ENCODE data around the gene TBATA.

The TBATA gene

DNA sequence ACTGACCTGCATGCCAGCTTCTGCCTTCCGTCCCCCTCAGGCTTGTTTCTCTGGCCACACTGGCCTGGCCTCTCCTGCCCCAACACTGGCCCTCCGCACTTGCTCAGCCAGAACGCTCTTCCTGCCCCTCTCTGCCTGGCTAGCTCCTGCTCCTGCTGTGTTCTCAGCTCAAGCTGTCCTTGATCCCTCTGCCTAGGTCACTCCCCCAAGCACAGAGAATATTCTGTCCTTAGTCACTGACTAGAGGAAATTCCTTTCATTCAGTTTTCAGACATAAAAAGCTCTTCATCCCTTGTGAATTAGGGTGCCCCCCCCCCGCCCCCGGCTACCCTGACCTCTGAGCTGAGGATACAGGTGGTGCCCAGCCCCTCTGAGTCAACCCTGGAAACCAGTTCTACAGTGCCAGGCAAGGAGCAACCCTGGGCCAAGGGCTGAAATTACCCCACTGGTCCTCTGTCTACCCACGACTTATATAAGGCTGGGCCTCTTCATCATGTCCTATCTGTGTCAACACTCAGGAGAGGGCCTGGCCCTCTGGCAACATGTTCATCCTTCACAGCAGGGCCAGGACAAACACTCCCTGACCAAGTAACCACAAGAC, 23.9 kb upstream of the TBATA start:
- DNase-seq (ENCODE audit: low spot score), result no peak

DNA sequence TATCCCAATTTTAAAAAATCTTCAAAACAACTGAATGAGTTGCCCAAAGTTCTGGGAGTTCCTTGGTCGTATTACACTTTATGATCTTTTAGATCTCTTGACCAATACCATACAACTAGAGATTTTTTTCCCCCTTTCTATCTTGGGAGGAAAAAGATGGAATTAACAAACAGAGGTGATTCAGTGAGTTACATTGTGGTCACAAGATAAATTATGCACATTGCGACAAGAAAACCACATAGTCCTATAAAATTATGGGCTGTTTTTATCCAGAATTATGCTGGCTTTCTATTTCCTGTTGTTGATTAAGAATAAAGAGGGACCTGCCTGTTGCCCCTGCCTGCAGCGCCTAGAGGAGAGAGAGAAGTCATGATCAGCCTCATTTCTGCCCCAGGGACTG, 22.4 kb upstream of the TBATA start:
- DNase-seq (ENCODE audit: low spot score), result no peak

DNA sequence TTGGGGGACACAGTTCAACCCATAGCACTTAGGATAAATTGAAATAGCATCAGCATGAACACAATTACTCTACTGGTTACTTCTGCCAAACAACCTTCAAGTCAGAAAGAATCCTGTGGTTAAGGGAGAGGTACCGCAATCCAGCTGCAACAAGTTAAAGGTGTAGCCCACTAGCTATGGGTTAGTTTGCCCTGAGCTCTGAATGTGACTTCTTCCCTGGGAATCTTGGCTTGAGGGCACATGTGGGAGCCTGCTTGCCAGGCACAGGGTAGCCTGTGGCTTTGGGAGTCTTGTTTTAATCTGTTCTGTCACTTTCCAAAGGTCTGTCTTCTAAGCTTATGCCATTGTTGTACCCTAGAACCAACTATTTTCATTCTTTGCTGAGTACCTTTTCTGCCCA, 21.7 kb upstream of the TBATA start:
- no peak for DNase-seq (ENCODE audit: low spot score)

DNA sequence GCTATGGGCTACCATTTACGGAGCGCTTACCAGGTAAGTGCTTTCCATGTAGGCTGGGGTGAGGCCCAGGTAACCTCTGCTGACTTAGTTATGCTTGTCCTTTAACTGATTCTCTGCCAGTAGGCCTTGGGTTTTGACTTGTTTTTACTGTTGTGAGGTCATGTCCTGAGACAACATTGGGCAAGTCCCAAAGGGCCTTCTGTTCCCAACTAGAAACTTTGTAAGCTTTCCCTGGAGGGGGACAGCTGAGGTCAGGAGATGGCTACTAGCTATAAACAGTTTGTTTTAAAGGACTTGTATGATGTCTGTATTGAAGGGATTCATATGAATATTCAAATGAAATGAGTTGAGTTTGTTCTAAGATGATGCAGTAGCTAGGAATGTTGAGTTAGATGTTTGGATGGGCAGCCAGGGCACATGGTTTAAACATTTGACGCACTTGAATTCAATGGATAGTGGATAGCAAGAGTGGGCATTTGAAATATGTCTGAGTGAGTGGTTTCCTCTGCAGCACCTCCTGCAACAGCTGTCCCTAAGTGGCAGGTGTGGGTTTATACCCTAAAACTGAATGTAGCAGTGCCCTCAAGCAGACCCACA, 20.5 kb upstream of the TBATA start:
- no peak for DNase-seq (ENCODE audit: low spot score)

DNA sequence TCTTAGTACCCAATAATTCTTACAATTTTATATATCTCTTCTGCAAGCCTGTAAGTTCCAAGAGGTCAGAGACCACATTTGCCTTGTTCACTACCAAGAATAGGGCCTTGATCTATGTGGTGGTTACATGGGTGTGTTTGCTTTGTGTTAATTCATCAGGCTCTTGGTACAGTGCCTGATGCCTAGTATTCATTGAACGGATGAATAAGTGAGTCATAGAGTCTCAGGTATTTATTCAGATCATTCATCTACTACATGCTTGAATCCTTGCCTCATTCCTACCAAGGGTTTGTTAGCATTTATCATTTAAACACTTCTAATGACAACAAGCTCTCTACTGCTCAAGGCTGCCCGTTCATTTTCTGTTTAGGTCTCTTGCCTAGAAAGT, 19.2 kb upstream of the TBATA start:
- DNase-seq (ENCODE audit: low spot score), result no peak

DNA sequence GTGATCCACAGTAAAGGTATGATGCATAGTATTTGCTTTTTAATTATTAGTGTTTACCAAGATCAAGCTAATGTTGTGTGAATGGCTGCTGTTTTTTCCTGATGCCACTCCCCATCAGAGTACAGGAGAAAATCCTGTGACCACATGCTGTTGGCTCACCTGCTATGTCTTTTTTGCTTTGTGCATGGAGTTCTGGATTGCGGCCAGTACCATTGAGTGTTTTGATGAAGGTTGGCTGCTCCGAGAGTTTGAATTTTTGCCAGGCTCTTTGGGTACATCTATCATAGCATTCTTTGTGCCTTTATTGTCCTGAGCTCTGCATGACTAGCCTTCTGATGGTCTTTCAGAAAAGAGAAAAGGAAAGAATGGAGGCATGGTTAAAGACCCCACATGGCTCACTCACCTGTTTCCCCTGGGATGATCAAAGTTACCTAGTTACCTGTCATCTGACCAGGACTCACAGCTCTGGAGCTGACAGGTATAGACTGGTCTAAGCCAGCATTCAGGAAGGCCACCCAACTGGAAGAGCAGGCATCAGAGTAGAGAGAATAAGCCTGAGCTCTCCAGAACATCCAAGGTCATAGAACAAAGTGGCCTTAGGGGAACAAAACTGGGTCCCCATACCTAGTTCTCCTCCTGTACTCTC, 18.7 kb upstream of the TBATA start:
- DNase-seq (ENCODE audit: low spot score), result no peak

DNA sequence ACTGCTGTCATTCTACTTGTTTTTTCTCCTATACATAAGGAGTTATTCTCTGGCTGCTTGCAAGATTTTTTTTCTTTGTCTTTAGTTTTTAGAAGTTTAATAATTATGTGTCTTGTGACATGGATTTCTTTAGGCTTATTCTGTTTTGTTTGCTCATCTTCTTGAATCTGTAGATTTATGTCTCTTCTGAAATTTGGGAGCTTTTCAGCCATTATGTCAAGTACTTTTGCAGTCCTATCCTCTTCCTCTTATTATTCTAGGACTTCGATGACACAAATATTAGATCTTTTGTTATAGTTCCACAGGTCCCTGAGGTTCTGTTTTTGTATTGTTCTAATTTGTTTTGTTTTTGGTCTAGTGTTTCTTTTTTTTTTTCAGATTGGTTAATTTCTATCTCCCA, 16.7 kb upstream of the TBATA start:
- DNase-seq (ENCODE audit: low spot score), result no peak

DNA sequence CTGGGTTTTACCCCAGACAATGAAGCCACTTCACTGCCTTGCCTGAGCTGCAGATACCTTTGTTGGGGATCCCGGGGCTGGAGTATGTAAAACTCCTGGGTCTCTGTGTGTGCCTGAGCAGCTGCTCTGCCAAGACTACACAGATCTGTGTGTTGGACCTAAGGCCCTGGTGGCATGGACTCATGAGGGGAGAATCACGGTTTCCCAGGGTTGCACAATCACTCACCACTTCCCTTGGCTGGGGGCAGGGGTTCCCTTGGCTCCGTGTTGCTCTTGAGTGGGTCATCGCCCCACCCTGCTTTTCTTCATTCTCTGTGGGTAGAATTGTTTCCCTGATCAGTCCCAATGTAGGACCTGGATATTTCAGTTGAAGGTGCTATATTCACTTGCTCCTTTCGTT, 13.9 kb upstream of the TBATA start:
- DNase-seq (ENCODE audit: low spot score), result no peak

DNA sequence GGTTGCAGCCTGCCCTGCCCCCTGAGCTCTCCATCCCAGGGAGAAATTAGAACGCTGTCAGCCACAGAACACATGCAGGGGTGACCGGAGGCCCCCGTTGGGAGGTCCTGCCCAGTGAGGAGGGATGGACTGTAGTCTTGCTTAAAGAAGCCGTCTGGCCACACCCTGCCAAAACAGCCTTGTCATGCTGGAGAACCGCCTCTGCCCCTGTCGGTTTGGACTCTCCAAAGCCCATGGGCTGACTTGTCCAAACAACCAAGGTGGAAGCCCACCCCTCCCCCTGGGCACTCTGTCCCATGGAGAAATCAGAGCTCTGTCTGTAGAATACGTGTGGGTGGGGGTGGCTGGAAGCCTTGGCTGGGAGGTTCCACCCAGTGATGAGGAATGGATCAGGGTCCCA, 12.7 kb upstream of the TBATA start:
- no peak for DNase-seq (ENCODE audit: low spot score)

DNA sequence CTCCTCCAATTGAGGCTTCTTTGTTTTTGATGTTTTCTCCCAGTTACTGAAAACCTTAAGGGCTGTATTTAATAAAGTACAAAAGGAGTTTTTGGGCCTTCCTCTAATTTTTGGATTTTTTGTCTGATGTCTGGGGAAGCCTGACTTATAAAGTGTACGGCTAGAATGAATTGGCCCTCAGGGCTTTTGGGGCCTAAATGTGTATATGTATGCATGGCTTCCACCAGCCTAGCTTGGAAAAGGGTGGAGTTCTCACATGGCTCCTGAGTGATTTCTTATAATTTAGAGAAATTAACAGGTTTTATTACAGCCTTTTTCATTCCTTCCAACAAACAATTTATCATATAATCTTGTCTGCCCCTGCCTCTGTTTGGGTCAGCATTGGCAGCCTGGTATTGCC, 10.4 kb upstream of the TBATA start:
- DNase-seq (ENCODE audit: low spot score), result no peak

DNA sequence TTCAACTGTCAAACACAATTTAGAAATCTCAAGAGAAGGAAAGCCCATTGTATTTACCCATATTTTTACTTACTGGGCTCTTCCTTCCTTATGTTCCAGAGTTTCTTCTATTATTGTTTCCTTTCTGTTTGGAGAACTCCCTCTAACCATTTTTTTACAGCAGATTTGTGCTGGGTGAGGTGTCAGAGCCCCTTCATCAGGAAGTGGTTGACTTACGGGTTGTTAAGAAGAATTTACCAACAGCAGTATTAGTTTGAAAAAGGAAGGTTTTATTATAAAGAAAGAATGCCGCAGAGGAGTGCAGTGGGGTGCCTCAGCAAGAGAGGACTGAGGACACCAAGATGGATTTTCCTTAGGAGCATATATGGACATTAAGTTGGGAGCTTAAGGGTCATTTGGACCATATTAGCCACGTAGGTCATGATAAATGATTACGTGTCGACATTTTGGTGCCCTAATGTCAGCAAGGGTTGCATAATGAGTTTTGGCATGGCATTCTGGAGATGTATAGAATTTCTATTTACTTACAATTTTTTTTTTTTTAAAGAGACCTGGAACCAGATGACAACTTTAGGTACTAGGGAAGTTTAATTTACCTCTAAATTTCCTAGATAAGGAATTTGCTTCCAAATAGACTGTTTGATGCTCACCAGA, 6.3 kb upstream of the TBATA start:
- DNase-seq (ENCODE audit: low spot score), result no peak

DNA sequence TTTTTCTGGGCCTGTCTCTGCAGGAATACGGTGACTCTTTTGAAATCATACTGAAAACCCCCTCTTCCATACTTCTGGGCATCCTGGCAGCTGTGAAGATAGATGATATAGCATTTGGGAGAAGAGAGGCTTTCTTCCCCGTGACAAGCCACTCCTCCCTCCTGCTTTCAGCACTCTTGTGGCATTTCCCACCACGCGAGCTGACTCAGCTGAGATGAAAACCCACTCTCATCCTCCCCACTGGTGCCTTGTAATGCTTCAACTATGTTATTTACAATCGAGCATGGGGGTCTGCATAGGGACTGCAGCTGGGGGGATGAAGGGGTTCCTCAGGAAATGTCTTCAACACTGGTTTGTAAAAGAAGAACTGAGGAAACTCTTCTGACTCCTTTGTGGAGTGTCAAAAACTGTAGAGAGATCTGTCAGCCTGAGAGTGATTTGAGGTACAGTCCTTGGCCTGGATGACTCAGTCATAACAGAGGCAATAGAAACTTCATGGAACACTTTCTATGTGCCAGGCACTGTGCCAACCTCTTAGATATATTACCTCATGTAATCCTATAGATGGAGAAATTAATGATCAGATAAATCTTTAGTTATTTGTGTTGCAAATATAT, 1.7 kb upstream of the TBATA start:
- peak; percentile 7 for DNase-seq (ENCODE audit: low spot score)

DNA sequence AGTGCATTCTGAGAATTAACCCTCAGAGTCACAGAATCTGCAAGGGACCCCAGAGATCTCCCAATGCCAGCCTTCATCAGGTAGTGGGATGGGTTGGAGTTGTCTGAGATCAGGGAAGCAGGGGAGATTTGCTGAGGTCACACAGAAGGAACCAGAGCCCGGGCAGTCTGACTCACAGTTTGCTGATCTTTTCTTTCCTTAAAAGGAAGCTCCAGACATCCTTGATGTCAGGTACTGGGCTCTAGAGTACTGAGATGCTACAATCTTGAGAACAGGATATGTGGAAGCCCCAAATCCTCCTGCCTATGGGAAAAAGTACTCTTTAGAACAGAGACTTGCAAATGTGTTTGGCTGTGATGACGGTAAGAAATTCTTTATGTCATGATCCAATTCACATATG, 706 bp downstream of the TBATA start:
- no peak for DNase-seq (ENCODE audit: low spot score)

DNA sequence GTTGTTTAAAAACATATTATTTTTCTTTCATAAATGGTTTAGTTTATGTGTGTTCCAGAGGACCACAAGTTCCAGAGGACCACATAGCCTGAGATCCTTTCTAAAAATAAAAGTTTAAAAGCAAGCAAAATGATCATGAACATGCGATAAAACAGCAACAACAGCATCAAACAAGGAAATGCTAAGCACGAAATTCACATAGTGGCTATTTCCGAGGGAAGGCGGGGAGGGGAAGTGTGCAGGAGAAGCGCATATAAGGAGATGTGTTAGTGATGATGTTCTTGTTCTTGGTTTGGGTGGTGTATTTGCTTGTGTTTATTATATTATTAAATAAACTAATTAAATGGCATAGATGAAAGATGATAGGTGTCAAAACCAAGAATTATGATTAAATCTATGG, 1.2 kb downstream of the TBATA start:
- DNase-seq (ENCODE audit: low spot score), result no peak

DNA sequence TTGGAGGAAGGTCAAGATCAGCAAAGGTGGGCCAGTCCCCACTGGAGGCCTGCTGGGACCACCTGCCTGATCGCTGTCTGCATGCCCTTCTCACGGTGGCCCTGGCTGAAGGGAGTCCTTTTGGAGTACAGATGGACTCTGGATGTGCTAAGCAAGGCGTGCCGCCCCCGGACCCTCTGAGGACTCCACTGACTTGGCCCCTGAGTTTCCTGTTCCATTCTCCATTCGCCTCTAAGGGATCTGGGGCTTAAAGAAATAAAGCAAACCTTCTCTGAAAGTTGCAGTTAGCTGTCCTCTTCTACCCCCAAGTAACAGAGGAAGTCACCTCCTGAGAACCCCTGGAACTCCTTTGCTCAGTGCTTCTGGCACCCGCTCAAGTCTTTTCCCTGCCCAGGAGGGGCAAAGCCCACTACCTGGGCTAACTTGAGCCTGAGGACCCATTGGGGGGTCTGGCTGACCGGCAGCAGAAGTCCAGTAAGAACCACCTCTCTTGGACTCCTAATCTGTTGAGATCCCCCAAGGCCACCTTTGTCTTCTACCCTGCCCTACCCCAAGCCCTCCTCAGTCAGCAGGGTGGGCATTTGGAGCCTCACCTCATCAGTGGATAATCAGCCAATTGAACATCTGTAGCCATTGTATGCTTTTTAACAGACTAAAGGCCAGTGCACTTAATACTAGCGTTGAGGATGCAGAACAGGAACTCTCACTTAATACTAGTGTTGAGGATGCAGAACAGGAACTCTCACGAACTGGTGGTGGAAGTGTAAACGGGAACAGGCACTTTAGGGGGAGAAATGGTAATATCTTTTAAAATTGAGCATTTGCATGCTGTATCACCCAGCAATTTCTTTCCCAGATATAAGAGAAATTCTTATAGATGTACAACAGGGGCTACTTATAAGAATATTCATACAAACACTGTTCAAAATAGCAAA, 2.2 kb downstream of the TBATA start:
- DNase-seq (ENCODE audit: low spot score), result no peak

DNA sequence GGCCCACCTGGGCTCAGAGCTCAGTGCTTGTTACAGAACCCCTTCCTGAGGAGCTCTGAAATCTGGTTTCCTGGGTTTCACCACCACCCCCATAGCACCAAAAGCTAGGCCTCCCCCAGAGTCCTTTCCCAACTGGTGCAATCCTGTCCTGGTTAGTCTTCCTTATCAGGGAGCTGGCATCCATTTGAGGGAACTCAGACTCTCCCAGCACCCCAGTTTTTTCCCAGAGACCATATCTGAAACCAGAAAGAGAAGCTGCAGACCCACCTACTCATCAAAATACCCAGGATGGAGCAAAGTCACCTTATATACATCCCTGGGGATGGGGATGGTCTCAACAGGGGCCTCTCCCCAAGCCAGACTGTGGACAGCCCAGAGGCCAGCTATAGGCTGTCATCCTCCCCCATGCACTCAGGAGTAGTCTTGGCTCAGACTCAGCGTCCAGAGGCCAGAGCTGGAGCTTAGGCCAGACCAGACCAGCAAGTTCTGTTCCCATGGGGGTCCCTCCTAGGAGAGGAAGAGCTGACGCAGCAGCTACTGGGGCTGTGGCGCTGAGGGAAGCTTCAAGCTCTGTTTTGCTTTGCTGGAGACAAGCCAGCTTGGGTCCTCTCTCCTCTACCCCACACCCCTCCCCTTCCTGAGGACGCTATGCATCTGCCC, 3.0 kb downstream of the TBATA start:
- DNase-seq (ENCODE audit: low spot score), result no peak

DNA sequence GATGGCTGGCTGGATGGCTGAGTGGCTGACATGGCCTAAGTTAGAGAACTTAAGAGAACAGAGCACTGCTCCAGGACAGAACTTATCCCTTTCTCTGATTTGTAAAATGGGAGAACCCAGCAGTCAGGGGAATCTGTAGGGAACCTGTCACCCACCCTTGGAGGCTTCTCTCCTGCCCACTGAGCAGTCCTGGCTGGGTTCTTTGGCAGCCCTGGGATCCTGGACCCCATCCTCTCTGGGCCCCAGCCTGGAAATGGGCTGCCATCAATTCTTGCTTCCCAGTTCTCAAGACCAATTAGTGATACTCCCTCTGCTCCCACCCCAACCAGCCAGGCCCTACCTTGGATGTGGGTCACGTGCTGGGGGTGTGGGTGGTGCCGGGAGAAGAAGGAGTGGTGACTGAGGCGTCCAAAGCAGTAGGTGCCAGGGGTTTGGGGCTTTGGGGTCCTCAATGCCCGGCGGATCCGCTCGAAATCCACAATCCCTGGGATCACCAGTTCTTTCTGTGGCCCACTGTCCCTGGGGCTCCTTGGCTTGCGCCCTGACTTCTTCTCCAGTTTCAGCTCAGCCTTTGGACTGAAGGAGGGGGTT, 3.6 kb downstream of the TBATA start:
- no peak for DNase-seq (ENCODE audit: low spot score)

DNA sequence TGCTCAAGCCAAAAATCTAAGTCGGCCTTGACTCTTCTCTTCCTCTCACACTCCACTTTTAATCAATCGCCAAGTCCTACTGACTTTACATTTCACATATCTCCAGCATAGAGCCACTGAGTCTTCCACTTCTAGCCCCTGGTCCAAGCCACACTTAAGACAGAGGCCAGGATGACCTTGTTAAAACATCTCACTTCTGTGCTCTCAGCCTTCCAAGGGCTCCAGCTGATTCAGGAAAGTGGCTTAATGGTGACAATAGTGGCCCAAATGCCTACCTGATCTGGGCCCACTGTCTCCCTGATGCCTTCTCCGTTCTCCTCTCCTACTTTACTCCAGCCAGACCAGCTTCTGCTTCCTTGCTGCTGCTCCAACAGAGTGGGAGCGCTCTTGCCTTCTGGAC, 4.4 kb downstream of the TBATA start:
- DNase-seq (ENCODE audit: low spot score), result no peak

DNA sequence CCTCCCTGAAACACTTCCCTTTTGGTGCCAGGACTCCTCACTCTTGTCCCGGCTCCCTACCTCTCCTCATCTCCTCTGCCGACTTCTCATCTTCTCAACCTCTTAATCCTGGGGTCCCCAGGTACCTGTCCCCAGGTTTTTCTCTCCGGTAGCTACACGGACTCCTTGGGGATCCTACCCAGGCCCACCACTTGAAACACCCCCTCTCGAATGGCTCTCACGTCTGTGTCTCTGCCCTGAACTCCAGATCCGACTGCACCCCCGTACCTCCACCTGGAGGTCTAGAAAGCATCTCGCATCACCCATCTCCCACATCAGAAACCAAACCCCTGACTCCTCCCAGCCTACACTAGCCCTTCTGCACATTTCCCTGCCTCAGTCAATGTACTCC, 4.8 kb downstream of the TBATA start:
- no peak for DNase-seq (ENCODE audit: low spot score)

DNA sequence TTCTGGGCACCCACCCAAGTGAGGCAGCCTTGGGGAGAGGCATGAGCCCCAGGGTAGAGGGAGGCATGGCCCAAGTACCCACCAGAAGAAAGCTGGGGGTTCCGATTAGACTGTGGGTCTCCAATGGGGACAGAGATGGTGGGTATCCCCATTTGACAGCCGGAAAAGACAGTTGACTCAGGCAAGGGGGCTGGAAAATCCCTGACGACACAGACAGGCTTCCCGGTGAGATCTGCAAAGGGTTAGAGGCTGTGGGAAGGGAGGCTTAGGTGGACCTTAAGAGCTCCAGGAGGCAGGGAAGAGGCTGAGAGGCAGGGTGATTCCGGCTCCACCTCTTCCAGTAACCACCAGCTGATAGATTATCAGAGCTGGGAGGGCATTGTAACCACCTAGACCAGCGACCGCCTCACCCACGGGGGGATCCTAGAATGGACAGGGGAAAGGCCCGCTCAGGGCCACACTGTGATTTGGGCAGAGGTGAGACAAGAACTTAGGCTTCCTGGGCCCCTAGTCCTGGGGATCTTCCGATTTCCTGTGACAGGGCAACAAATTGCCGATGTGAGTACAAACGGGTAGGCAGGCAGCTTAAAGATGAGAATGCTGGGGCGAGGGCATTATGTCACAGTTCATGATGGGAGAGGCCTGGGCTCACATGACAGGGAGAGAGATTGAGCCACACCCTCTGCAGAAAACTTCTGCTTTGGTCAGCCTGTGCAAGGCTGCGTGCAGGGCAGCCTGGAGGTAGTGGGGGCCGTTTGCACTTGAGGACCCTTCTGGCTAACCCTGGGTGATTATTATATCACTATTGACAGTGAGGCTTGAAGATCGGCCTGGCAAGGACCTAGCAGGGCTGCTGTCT, 5.4 kb downstream of the TBATA start:
- DNase-seq (ENCODE audit: low spot score), result no peak

Measured in CD4-positive, alpha-beta T cell treated with Interleukin-2 at 100 ng/mL for 4 hours (primary cell).